Glomerular endothelial cell (primary cell): Measurements from ENCODE around the gene OR2T5. TPM values are rescaled to one million over a fixed set of nuclear protein-coding genes. Genes with fewer than 3 reads are reported as not detected.
"Not testable (repeated sequence)": the region's sequence is repeated elsewhere in the genome, so short reads cannot be mapped to it uniquely, and the experiment has no call there.

Experiments
- DNase-seq: peaks from one replicate; pipeline ENCODE4 v3.0.0-alpha.2; 2011; ENCODE audit warnings: low read depth, low spot score; ENCODE audit errors: extremely low read depth
- total RNA-seq: library from RNA; depleted of rRNA; stranded (reverse); fragments of >200 nt; gene quantifications from 2 replicates; pipeline ENCODE4 v1.2.3, GENCODE V29; 2015

OR2T5 gene
- total RNA-seq = not detected in 2 replicates

GRCh38 chr1:248488289-248488688, at the start of gene OR2T5:
TSS of gene OR2T5 (plus strand) at chr1:248488589. CDS start at chr1:248488589, 0 bp downstream.
- not testable (repeated sequence) for DNase-seq

DNA sequence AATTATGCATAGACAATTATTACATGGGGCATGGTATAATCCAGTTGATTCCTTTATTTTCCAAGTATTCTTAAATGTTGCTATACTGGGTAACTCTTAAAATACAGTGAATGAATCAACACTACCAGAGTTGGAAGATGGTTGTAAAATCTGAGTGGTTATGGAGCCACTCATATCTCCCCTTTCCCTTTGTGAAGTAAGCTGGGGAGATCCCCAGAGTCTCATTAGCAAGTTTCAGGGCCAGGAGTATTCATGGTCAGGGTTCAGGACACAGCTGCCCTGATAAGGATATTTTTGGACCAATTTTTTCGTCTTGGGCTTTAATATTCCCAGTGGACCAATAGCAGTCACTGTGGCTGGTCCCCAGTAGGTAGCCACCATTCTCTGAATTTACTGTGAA, 49.7 kb upstream of the OR2T5 start:
- not testable (repeated sequence) for DNase-seq

- not testable (repeated sequence) for DNase-seq
These were observed 49.1 kb upstream of the OR2T5 start for GRCh38 chr1:248439283-248439682.

- DNase-seq = not testable (repeated sequence)
These were observed 45.7 kb upstream of the OR2T5 start for GRCh38 chr1:248442500-248443277.

- not testable (repeated sequence) for DNase-seq
These were observed 43.8 kb upstream of the OR2T5 start for GRCh38 chr1:248444603-248445002.

DNA sequence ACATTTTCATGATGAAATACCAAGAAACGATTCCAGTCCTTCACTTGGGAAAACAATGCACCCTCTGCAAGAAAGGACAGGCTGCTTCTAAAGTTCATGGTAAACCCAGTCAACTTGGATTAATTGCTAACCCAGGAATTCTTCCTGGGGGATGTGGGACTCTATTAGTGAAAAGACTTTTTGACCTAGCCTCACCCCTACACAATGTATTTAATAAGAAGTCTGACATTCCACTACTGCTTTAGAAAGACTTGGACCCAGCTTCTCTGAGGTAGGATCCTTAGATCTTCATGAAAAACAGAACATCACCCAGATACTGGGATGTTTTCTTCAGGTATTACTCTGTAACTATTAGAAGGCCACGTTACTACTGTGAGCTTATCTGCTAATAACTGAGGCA, 43.0 kb upstream of the OR2T5 start, which contains the start of gene OR2T2:
Gene OR2T2, plus strand, starts transcription at position 239 of the 400 bp plus-strand sequence. CDS start 7,161 bp downstream, outside the sequence.
- DNase-seq = not testable (repeated sequence)

DNA sequence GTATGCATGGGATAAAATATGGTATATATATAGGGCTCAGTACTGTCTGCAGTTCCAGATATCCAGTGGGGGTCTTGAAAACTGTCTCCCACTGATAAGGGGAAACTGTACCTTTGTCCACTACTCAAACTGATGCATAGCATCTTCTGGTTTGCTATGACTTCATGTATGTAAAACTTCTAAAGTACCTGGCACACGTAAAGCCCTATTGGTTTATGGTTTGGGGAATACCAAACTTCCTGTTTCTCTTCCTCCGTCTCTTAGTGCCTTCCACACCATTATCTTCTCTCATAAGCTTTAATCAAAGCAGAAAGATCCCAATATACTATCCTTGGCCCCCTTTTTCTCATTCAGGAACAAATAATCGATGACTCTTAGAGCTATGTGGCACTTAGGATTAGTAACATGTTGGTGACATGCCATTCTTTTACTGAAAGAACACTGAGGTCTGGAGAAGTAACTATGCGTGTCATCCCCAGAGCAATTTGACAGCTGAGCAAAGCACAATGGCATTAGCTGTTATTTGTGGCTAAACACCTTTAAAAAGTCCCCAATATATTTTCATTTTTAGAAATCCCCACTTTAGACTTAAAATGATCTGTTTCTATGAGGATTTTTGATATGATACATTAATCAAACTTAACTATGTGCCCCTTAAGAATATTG, 39.8 kb upstream of the OR2T5 start:
- not testable (repeated sequence) for DNase-seq

- not testable (repeated sequence) for DNase-seq
These were observed 38.4 kb upstream of the OR2T5 start for GRCh38 chr1:248449821-248450465.

- not testable (repeated sequence) for DNase-seq
These were observed 37.8 kb upstream of the OR2T5 start for GRCh38 chr1:248450466-248451145.

DNA sequence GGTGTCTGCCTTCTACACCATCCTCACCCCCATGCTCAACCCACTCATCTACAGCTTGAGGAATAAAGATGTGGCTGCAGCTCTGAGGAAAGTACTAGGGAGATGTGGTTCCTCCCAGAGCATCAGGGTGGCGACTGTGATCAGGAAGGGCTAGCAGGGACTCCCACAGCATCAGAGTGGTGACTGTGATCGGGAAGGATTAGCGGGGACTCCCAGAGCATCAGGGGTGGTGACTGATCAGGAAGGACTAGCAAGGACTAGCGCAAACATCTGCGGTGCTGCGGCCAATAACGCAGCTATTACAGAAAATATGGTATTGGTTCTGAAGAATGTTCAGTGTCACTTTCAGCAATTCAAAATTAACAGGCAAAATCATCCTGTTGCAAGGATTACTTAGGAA, 34.8 kb upstream of the OR2T5 start:
- not testable (repeated sequence) for DNase-seq

- not testable (repeated sequence) for DNase-seq
These were observed 33.3 kb upstream of the OR2T5 start for GRCh38 chr1:248455045-248455444.

GRCh38 chr1:248456635-248457034, 31.8 kb upstream of the OR2T5 start:
- DNase-seq = not testable (repeated sequence)

DNA sequence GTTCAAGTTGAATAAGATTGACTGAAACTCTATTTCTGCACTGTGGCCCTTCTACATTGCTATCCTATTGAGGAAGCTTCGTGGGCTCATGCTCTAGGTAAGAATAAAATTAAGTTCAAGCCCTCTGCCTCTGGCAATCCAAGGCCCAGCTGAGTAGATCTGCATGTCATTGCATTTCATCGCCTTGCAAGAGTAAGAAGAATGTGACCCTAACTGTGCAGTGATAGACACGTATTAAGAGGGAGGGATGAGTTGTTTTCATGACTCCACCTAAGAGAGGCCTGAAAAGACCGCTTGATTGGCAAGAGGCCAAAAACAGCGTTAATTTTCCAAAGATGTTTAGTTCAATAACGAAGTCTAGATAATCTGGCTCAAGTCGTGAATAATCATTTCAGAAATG, 29.3 kb upstream of the OR2T5 start:
- not testable (repeated sequence) for DNase-seq

- DNase-seq = no peak
These were observed 17.2 kb upstream of the OR2T5 start for GRCh38 chr1:248471154-248471553.

DNA sequence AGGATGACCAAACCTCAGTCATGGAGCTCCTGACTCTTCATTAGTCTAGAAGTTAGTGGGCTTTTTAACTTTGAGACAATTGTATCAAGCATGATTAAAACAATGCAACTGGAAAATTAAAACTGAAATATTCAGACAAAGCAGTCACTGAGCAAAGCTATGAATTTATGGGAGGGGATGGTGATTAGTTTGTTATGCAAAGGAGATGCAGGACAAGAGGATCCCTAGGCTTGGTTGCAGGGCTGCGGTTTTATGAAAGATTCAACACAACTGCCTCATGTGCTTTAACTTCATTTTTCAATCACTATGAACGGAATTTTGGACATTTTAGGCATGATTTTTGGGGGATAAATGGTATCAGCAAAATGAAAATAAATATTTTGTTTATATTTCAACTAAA, 16.3 kb upstream of the OR2T5 start:
- not testable (repeated sequence) for DNase-seq

GRCh38 chr1:248473051-248473450, 15.3 kb upstream of the OR2T5 start, which contains the start of gene OR2T3:
TSS of gene OR2T3 (plus strand) at chr1:248473351. CDS start at chr1:248473351, 0 bp downstream.
- not testable (repeated sequence) for DNase-seq

DNA sequence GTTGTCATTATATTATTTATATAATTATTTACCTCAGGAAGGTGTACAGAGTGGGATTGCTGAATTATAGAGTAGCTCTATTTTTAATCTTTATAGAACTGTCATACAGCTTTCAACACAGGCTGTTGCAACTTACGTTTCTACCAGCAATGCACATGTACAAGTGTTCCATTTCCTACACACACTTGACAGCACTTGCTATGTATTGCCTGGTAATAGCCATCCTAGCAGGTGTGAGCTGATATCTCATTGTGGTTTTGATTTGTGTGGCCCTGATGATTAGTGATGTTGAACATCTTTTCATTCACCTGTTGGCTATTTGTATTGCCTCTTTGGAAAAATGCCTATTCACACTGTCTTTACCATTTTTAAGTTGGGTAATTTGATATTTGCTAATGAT, 12.7 kb upstream of the OR2T5 start:
- DNase-seq = not testable (repeated sequence)

DNA sequence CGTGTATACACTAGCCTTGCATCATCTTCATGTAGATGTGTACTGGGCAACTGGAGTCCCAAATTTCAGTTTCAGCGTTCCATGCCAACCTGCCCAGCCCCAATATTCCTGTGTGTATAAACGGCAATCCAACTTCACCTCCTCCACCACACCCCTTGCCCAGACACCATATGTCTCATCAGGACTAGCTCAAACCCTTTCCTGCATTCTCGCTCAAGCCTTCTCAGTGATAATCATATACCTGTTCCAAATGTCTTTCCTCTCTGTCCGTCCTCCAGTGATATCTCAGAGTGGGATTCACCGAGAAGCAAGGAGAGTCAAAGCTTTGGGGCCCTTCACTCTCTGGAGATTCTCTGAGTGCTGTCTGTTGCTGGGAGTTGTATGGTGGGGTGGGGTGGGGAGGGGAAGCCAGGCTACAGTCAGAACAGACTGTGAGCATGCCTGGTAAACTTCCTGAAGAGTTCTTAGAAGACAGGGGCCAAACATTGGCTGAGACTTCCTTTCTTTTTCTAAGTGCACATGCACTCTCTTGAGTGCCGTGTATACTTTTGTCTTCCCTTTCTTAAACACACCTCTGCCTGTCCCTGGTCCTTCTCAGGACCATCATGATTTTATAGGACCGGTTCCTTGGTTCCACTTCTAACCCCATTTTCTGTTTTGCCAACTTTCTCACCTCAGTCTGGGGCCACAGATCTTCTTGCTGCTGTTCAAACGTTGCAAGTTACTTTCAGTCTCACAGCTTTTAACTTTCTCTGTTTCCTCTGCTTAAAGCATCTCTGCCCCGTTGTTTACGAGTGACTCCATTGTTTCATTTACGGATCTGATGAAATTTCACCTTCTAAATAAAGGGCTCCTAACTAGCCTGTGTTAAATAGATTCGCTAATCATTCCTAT, 6.5 kb upstream of the OR2T5 start:
- not testable (repeated sequence) for DNase-seq

- DNase-seq = not testable (repeated sequence)
These were observed 8.3 kb downstream of the OR2T5 start for GRCh38 chr1:248496661-248497060.
